A549 (cell line): ENCODE results near the gene LRRC28. TPM values are rescaled to one million over a fixed set of nuclear protein-coding genes. Genes with fewer than 3 reads are reported as not detected.

Experiments used
- ATAC-seq, 2 experiments: fragments of 200-7000 bp in 1 of 2; fragments of >200 bp in 1 of 2; cut with Nextera tagmentation in 1 of 2; cut with Tn5 transposase in 1 of 2; 3 replicates each; pipeline versions ENCODE4 v1.8.0 to v1.9.1; 2018 to 2020; ENCODE audit warnings: mild to moderate bottlenecking in 1 of 2, moderate library complexity in 1 of 2
- CTCF ChIA-PET: fragments of 300-600 bp; sonication (Branson Sonifier 250); formaldehyde crosslinking; extraction: SDS; loops from one replicate; lab custom pipeline; 2021; ENCODE audit warnings: antibody characterized with exemption, inconsistent platforms; lab: Yijun Ruan, JAX
- POLR2A ChIA-PET: fragments of 350-600 bp; formaldehyde crosslinking; extraction: SDS; loops from one replicate; lab custom pipeline; 2021; ENCODE audit warnings: antibody characterized with exemption, inconsistent platforms; lab: Yijun Ruan, JAX
- DNase-seq, 2 experiments: peaks; one replicate each; pipeline versions ENCODE4 v3.0.0 to v3.0.0-alpha.2; 2011 to 2016; ENCODE audit warnings: low read depth in 1 of 2, low spot score in 1 of 2
- FAIRE-seq: peaks from 2 replicates; lab custom pipeline; 2011; peaks lifted over from hg19 to GRCh38; lab: Jason Lieb, UNC
- H3K27ac ChIP-seq, 2 experiments: fragments of >200 bp; sonication (Bioruptor Twin); formaldehyde crosslinking; 3 replicates each; pipeline ENCODE4 v1.5.1; 2016 to 2017
- H3K4me1 ChIP-seq: fragments of >200 bp; sonication (Bioruptor Twin); formaldehyde crosslinking; 3 replicates; pipeline ENCODE4 v1.6.1; 2016
- H3K4me2 ChIP-seq: fragments of >200 bp; sonication (Bioruptor Twin); formaldehyde crosslinking; 3 replicates; pipeline ENCODE4 v1.6.1; 2016
- H3K4me3 ChIP-seq: fragments of >200 bp; sonication (Bioruptor Twin); formaldehyde crosslinking; 3 replicates; pipeline ENCODE4 v1.5.1; 2016
- H3K9me3 ChIP-seq: fragments of >200 bp; sonication (Bioruptor Twin); formaldehyde crosslinking; 3 replicates; pipeline ENCODE4 v1.6.1; 2016
- CBX2 ChIP-seq: fragments of 200-600 bp; sonication (generic); IDR thresholded peaks from 2 replicates; pipeline ENCODE4 v1.6.1; 2016; ENCODE audit warnings: low read depth, mild to moderate bottlenecking, borderline replicate concordance
- CBX8 ChIP-seq: fragments of 200-600 bp; sonication (generic); IDR thresholded peaks from 2 replicates; pipeline ENCODE4 v1.6.1; 2016
- CEBPB ChIP-seq, 2 experiments: fragments of >200 bp in 1 of 2; sonication (Bioruptor Twin) in 1 of 2; formaldehyde crosslinking in 1 of 2; IDR thresholded peaks; 2 replicates each; pipeline ENCODE4 v1.6.1; 2012 to 2016
- CHD2 ChIP-seq: fragments of 150-350 bp; IDR thresholded peaks from 2 replicates; pipeline ENCODE4 v1.6.1; 2014; ENCODE audit warnings: low read length; ENCODE audit not compliant: partially characterized antibody
- CHD4 ChIP-seq: fragments of 200-600 bp; sonication (generic); IDR thresholded peaks from 2 replicates; pipeline ENCODE4 v1.6.1; 2016; ENCODE audit warnings: antibody characterized with exemption, mild to moderate bottlenecking, borderline replicate concordance
- E2F6 ChIP-seq: IDR thresholded peaks from 2 replicates; pipeline ENCODE4 v1.6.1; 2012; ENCODE audit warnings: low read depth, borderline replicate concordance
- EHF ChIP-seq: fragments of 250-450 bp; sonication (Bioruptor Pico); IDR thresholded peaks from 2 replicates; pipeline ENCODE4 v1.5.0; 2020; ENCODE audit warnings: mild to moderate bottlenecking
- FOSB ChIP-seq: fragments of 250-450 bp; sonication (Bioruptor Pico); IDR thresholded peaks from 2 replicates; pipeline ENCODE4 v1.5.0; 2020; ENCODE audit warnings: mild to moderate bottlenecking, moderate library complexity
- FOSL2 ChIP-seq, 2 experiments: fragments of 450-650 bp in 1 of 2; fragments of >200 bp in 1 of 2; sonication (Bioruptor Twin) in 1 of 2; formaldehyde crosslinking; IDR thresholded peaks; 2 replicates each; pipeline versions ENCODE4 v1.5.0 to v1.6.1; 2016 to 2020; ENCODE audit warnings: mild to moderate bottlenecking in 1 of 2, moderate library complexity in 1 of 2
- HOXB5 ChIP-seq: fragments of 250-450 bp; sonication (Bioruptor Pico); IDR thresholded peaks from 2 replicates; pipeline ENCODE4 v1.5.0; 2020; ENCODE audit warnings: mild to moderate bottlenecking, moderate library complexity
- MAFK ChIP-seq: fragments of 450-650 bp; IDR thresholded peaks from 2 replicates; pipeline ENCODE4 v1.6.1; 2014; ENCODE audit not compliant: partially characterized antibody
- MYC ChIP-seq: IDR thresholded peaks from 2 replicates; pipeline ENCODE4 v1.6.1; 2012; ENCODE audit warnings: mild to moderate bottlenecking, inconsistent platforms, low read length, improper control_type of control experiment, borderline replicate concordance
- NFE2L2 ChIP-seq: fragments of 150-350 bp; conservative IDR thresholded peaks from 2 replicates; pipeline ENCODE4 v1.6.1; 2014; ENCODE audit warnings: low read length
- NR3C1 ChIP-seq: fragments of >200 bp; sonication (Bioruptor Twin); formaldehyde crosslinking; IDR thresholded peaks from 3 replicates; pipeline ENCODE4 v1.6.1; 2017
- PHF8 ChIP-seq: fragments of 200-600 bp; sonication (generic); IDR thresholded peaks from 2 replicates; pipeline ENCODE4 v1.6.1; 2016; ENCODE audit warnings: low read depth, mild to moderate bottlenecking, antibody characterized with exemption, moderate library complexity, borderline replicate concordance
- POLR2A ChIP-seq: IDR thresholded peaks from 2 replicates; pipeline ENCODE4 v1.6.1; 2012; ENCODE audit warnings: mild to moderate bottlenecking, low read length
- RAD21 ChIP-seq, 2 experiments: fragments of >200 bp in 1 of 2; sonication (Bioruptor Twin) in 1 of 2; formaldehyde crosslinking in 1 of 2; IDR thresholded peaks in 1 of 2; conservative IDR thresholded peaks in 1 of 2; 2 replicates in 1 of 2; 3 replicates in 1 of 2; pipeline ENCODE4 v1.6.1; 2012 to 2018; ENCODE audit warnings: inconsistent platforms in 1 of 2
- RCOR1 ChIP-seq: fragments of 150-350 bp; IDR thresholded peaks from 2 replicates; pipeline ENCODE4 v1.6.1; 2014; ENCODE audit warnings: antibody characterized with exemption, low read length, low read depth
- RNF2 ChIP-seq: fragments of 200-600 bp; sonication (generic); IDR thresholded peaks from 2 replicates; pipeline ENCODE4 v1.6.1; 2016; ENCODE audit warnings: low read depth, mild to moderate bottlenecking, antibody characterized with exemption, moderate library complexity, borderline replicate concordance
- SMC3 ChIP-seq: fragments of >200 bp; sonication (Bioruptor Twin); formaldehyde crosslinking; IDR thresholded peaks from 3 replicates; pipeline ENCODE4 v1.6.1; 2018; ENCODE audit warnings: inconsistent platforms
- TFCP2L1 ChIP-seq: fragments of 250-450 bp; sonication (Bioruptor Pico); IDR thresholded peaks from 2 replicates; pipeline ENCODE4 v1.5.0; 2021; ENCODE audit warnings: mild to moderate bottlenecking
- USF2 ChIP-seq: fragments of 450-650 bp; IDR thresholded peaks from 2 replicates; pipeline ENCODE4 v1.6.1; 2014; ENCODE audit warnings: antibody characterized with exemption
- ZC3H11A ChIP-seq: fragments of 450-650 bp; IDR thresholded peaks from 2 replicates; pipeline ENCODE4 v1.6.1; 2014; ENCODE audit warnings: antibody characterized with exemption, mild to moderate bottlenecking
- ZNF302 ChIP-seq: fragments of 250-450 bp; sonication (Bioruptor Pico); IDR thresholded peaks from 2 replicates; pipeline ENCODE4 v1.9.0; 2021; ENCODE audit warnings: inconsistent platforms, mild to moderate bottlenecking, moderate library complexity
- WGBS: methylation state at CpG from one replicate; pipeline ENCODE4 v1.1.6; 2017; ENCODE audit errors: missing lambda C conversion rate; 5-methylcytosine and 5-hydroxymethylcytosine counted together
- polyA plus RNA-seq, 4 experiments: library from polyadenylated mRNA; depleted of rRNA in 3 of 4; stranded (reverse); fragments of >200 nt; fragmentation: RNase III in 1 of 4; extraction: RNeasy Plus Mini Kit Qiagen cat#74134 plus additional on column Dnase treatment in 1 of 4; gene quantifications; 2 replicates in 3 of 4; 3 replicates in 1 of 4; pipeline ENCODE4 v1.2.3, GENCODE V29; 2011 to 2017
- TF ChIP-seq, protein P1 (sequence below): fragments of 200-600 bp; sonication (generic); IDR thresholded peaks from 2 replicates; pipeline ENCODE4 v1.6.1; 2016; ENCODE audit warnings: antibody characterized with exemption, mild to moderate bottlenecking, moderate library complexity
- TF ChIP-seq, protein P2 (sequence below): fragments of >200 bp; sonication (Bioruptor Twin); formaldehyde crosslinking; IDR thresholded peaks from 3 replicates; pipeline ENCODE4 v1.5.1; 2016

Gene LRRC28
- polyA plus RNA-seq, 2 of the 4 experiments (the other 2 are of a cell fraction), result 19.6 to 62.4 TPM

- TF ChIP-seq CHD4, result no peak
These were observed 117.5 kb downstream of the LRRC28 start (continued) for GRCh38 chr15:99368743-99369142.

- no peak for FAIRE-seq
- CTCF ChIA-PET, result interaction anchor here (1.0 to 1.6 kb wide), 4 partner anchors 23 to 96 kb away, joined by 3 to 4 read pairs (median 3); no protein-coding TSS in a partner anchor
- POLR2A ChIA-PET, result no interaction called here
- Histone ChIP-seq H3K4me2 (no peak overlapping the region), H3K4me1 (0 out of 3 replicates have a peak, but pooled peaks cover 4% of the 10 kb centered on the region), H3K9me3 (0 out of 3 replicates have a peak, but pooled peaks cover under 1% of the 10 kb centered on the region), H3K4me3 (no peak overlapping the region), H3K27ac (no peak overlapping the region)
- no peak for DNase-seq
- ATAC-seq, result no peak
- TF ChIP-seq TFCP2L1 (CRISPR knock-in tag), result no peak
- TF ChIP-seq MYC, result no peak
- TF ChIP-seq, protein P1, sequence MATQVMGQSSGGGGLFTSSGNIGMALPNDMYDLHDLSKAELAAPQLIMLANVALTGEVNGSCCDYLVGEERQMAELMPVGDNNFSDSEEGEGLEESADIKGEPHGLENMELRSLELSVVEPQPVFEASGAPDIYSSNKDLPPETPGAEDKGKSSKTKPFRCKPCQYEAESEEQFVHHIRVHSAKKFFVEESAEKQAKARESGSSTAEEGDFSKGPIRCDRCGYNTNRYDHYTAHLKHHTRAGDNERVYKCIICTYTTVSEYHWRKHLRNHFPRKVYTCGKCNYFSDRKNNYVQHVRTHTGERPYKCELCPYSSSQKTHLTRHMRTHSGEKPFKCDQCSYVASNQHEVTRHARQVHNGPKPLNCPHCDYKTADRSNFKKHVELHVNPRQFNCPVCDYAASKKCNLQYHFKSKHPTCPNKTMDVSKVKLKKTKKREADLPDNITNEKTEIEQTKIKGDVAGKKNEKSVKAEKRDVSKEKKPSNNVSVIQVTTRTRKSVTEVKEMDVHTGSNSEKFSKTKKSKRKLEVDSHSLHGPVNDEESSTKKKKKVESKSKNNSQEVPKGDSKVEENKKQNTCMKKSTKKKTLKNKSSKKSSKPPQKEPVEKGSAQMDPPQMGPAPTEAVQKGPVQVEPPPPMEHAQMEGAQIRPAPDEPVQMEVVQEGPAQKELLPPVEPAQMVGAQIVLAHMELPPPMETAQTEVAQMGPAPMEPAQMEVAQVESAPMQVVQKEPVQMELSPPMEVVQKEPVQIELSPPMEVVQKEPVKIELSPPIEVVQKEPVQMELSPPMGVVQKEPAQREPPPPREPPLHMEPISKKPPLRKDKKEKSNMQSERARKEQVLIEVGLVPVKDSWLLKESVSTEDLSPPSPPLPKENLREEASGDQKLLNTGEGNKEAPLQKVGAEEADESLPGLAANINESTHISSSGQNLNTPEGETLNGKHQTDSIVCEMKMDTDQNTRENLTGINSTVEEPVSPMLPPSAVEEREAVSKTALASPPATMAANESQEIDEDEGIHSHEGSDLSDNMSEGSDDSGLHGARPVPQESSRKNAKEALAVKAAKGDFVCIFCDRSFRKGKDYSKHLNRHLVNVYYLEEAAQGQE, result no peak
- TF ChIP-seq NFE2L2, result no peak
- TF ChIP-seq CBX8, result no peak
- no peak for TF ChIP-seq POLR2A
- no peak for TF ChIP-seq SMC3
- TF ChIP-seq PHF8, result no peak
- TF ChIP-seq NR3C1, result no peak
- TF ChIP-seq RCOR1, result no peak
- no peak for TF ChIP-seq CBX2
- no peak for TF ChIP-seq EHF (CRISPR knock-in tag)
- no peak for TF ChIP-seq MAFK
- TF ChIP-seq RNF2, result no peak
- TF ChIP-seq USF2, result no peak
- 94% methylated on average over 5 of the region's 5 CpGs for WGBS
These were observed 117.9 kb downstream of the LRRC28 start for GRCh38 chr15:99369196-99369595.

DNA sequence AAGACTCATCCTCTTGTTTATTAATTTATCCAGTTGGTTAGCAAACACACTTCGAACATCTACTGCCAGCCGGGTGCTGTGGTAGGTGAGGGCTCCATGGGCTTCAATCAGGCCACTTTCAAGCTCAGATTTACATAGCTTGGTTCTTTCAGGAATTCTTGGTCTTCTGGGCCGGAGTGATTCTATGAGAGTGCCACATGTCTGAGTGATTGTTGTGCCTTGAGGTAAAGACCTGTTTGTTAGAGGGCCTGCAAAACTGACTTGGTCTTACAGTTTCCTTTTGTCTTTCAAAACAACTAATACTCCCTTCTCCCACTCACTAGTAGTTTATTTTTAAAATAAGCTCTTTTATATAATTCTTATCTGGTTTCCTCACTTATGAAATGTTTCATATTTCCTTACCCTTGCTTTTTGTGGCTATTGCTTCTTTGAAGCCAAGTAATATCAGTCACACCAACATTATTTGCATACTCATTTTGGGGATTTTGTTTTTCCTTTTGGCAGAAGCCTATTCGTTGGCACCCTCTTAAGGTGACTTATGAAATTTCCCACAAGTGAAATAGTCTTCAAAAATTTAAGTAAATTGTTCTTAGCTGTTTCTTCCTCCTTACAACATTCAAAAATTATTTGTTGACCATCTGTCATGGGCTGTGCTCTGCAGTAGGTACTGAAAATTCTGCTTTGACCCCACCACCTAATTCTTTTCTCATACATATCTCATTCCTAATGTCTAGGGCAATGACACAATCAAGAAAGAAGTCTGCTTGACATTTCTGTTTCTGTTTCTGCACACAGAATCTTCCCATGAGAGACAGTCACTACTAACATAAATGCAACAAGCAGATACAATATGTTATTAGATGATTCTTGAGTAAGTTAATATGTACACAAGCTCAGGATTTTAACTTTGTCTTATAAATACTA, 120.2 kb downstream of the LRRC28 start:
- no peak for TF ChIP-seq CHD2
- TF ChIP-seq FOSB (CRISPR knock-in tag), result no peak
- TF ChIP-seq FOSL2 (IDR thresholded peaks at IDR 0.05), result no peak
- TF ChIP-seq FOSL2 (CRISPR knock-in tag; IDR thresholded peaks at IDR 0.05), result no peak
- no peak for TF ChIP-seq HOXB5 (CRISPR knock-in tag)
- no peak for TF ChIP-seq MAFK
- TF ChIP-seq ZNF302 (CRISPR knock-in tag), result no peak
- no peak for TF ChIP-seq CEBPB (IDR thresholded peaks at IDR 0.05)
- TF ChIP-seq SMC3, result peak; percentile 59
- TF ChIP-seq, protein P2, sequence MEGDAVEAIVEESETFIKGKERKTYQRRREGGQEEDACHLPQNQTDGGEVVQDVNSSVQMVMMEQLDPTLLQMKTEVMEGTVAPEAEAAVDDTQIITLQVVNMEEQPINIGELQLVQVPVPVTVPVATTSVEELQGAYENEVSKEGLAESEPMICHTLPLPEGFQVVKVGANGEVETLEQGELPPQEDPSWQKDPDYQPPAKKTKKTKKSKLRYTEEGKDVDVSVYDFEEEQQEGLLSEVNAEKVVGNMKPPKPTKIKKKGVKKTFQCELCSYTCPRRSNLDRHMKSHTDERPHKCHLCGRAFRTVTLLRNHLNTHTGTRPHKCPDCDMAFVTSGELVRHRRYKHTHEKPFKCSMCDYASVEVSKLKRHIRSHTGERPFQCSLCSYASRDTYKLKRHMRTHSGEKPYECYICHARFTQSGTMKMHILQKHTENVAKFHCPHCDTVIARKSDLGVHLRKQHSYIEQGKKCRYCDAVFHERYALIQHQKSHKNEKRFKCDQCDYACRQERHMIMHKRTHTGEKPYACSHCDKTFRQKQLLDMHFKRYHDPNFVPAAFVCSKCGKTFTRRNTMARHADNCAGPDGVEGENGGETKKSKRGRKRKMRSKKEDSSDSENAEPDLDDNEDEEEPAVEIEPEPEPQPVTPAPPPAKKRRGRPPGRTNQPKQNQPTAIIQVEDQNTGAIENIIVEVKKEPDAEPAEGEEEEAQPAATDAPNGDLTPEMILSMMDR, result peak; percentile 46
- TF ChIP-seq RAD21 (conservative IDR thresholded peaks at IDR 0.05 in 1 of 2, IDR thresholded peaks at IDR 0.05 in 1 of 2), result peak; percentile 64 to 71
- no peak for TF ChIP-seq E2F6
- TF ChIP-seq ZC3H11A, result no peak
- ATAC-seq, result no peak
- 78% methylated on average over 4 of the region's 4 CpGs for WGBS
- Histone ChIP-seq H3K4me3 (no peak overlapping the region), H3K9me3 (0 out of 3 replicates have a peak, but pooled peaks cover 8% of the 10 kb centered on the region), H3K4me1 (0 out of 3 replicates have a peak, but pooled peaks cover 4% of the 10 kb centered on the region), H3K4me2 (no peak overlapping the region), H3K27ac (no peak overlapping the region)
- DNase-seq, result no peak
- CTCF ChIA-PET, result interaction anchor here (0.7 to 2.4 kb wide), 9 partner anchors 13 to 333 kb away, joined by 3 to 9 read pairs (median 4); no protein-coding TSS in a partner anchor
- POLR2A ChIA-PET, result no interaction called here
- peak; percentile 23 for FAIRE-seq
